KMS-11 (cell line): ENCODE data around the gene NCOA1.

Experiments
- H2AFZ ChIP-seq: fragments of 200-600 bp; sonication (generic); 2 replicates; pipeline ENCODE4 v1.6.1; 2016; ENCODE audit warnings: antibody characterized with exemption, mixed run types, low read depth
- H3K27ac ChIP-seq: fragments of 200-600 bp; sonication (generic); 2 replicates; pipeline ENCODE4 v1.6.1; 2016; ENCODE audit warnings: mild to moderate bottlenecking, mixed run types
- H3K27me3 ChIP-seq: fragments of 200-600 bp; sonication (generic); 2 replicates; pipeline ENCODE4 v1.6.1; 2017; ENCODE audit warnings: mild to moderate bottlenecking, low read depth, mixed run types, moderate library complexity; ENCODE audit not compliant: insufficient read depth
- H3K36me3 ChIP-seq: fragments of 200-600 bp; sonication (generic); 2 replicates; pipeline ENCODE4 v1.6.1; 2017; ENCODE audit warnings: mild to moderate bottlenecking, mixed run types; ENCODE audit not compliant: insufficient read depth
- H3K4me1 ChIP-seq: fragments of 200-600 bp; sonication (generic); 2 replicates; pipeline ENCODE4 v1.6.1; 2016; ENCODE audit warnings: mild to moderate bottlenecking, low read depth, mixed run types; ENCODE audit not compliant: poor library complexity, severe bottlenecking
- H3K4me2 ChIP-seq: fragments of 200-600 bp; sonication (generic); 2 replicates; pipeline ENCODE4 v1.7.0; 2016; ENCODE audit warnings: mild to moderate bottlenecking, mixed run types
- H3K4me3 ChIP-seq: fragments of 200-600 bp; sonication (generic); IDR thresholded peaks from 2 replicates; pipeline ENCODE4 v1.6.1; 2017; ENCODE audit warnings: low read depth, low read length, mixed read lengths; ENCODE audit not compliant: insufficient read depth
- H3K79me2 ChIP-seq: fragments of 200-600 bp; sonication (generic); 2 replicates; pipeline ENCODE4 v1.6.1; 2016; ENCODE audit warnings: low read depth, mixed run types; ENCODE audit not compliant: insufficient read depth
- H3K9ac ChIP-seq: fragments of 200-600 bp; sonication (generic); 2 replicates; pipeline ENCODE4 v1.6.1; 2016; ENCODE audit warnings: mild to moderate bottlenecking, mixed run types
- H4K20me1 ChIP-seq: fragments of 200-600 bp; sonication (generic); 2 replicates; pipeline ENCODE4 v1.6.1; 2016; ENCODE audit warnings: mild to moderate bottlenecking, mixed run types; ENCODE audit not compliant: insufficient read depth
- TF ChIP-seq, protein P1 (sequence below): fragments of 200-600 bp; sonication (generic); conservative IDR thresholded peaks from 2 replicates; pipeline ENCODE4 v1.6.1; 2017; ENCODE audit warnings: low read depth, mild to moderate bottlenecking, antibody characterized with exemption, low read length, moderate library complexity, mixed read lengths

The NCOA1 gene

DNA sequence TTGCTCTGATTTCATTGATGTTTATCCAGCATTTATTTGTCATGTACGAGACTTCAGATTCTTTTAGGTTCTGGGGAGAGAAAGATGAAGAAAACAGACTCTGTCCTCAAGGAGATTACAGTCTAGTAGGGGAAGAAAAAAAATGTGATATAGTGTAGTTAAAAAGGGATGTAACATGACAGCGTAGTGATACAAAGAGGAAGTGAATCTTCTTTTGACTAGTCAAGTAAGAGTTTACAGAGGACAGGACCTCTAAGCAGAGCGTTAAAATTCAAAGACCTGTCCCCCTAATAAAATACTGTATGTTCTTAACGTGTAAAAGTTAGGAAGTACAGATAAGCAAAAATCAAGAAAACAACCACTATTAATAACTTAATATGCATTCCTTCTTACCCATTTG is 47.7 kb downstream of the NCOA1 start:
- H3K36me3 ChIP-seq, result no peaks in the 10 kb centered on the region
- H3K4me2 ChIP-seq, result no peak overlapping the region
- no peaks in the 10 kb centered on the region for H3K79me2 ChIP-seq
- no peaks in the 10 kb centered on the region for H3K4me1 ChIP-seq
- no peaks in the 10 kb centered on the region for H3K27me3 ChIP-seq
- H3K4me3 ChIP-seq, result no peak overlapping the region
- H3K27ac ChIP-seq, result no peak overlapping the region
- no peaks in the 10 kb centered on the region for H4K20me1 ChIP-seq
- H3K9ac ChIP-seq, result no peak overlapping the region
- TF ChIP-seq, protein P1, sequence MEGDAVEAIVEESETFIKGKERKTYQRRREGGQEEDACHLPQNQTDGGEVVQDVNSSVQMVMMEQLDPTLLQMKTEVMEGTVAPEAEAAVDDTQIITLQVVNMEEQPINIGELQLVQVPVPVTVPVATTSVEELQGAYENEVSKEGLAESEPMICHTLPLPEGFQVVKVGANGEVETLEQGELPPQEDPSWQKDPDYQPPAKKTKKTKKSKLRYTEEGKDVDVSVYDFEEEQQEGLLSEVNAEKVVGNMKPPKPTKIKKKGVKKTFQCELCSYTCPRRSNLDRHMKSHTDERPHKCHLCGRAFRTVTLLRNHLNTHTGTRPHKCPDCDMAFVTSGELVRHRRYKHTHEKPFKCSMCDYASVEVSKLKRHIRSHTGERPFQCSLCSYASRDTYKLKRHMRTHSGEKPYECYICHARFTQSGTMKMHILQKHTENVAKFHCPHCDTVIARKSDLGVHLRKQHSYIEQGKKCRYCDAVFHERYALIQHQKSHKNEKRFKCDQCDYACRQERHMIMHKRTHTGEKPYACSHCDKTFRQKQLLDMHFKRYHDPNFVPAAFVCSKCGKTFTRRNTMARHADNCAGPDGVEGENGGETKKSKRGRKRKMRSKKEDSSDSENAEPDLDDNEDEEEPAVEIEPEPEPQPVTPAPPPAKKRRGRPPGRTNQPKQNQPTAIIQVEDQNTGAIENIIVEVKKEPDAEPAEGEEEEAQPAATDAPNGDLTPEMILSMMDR, result no peak
- H2AFZ ChIP-seq, result no peak overlapping the region

DNA sequence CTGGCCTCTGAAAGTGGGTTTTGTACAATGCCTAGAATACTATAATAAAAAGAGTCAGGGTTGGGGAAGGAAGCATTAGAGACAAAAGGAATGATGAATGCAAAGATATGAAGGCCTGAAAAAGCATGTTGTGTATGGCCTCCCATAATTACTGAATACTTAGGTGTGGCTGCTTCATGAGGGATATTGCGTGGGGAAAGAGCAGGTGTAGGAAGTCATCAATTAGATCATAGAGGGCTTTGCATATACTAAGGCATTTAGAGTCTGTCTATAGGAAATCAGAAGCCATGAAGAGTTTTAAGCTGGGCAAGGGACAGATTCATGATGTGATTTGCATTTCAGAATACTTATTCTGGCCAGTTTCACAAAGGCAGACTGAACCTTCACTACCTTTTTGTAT is 48.2 kb downstream of the NCOA1 start:
- H3K9ac ChIP-seq, result no peak overlapping the region
- TF ChIP-seq, protein P1, result no peak
- H3K36me3 ChIP-seq, result no peaks in the 10 kb centered on the region
- no peaks in the 10 kb centered on the region for H3K4me1 ChIP-seq
- no peaks in the 10 kb centered on the region for H3K79me2 ChIP-seq
- no peak overlapping the region for H3K4me2 ChIP-seq
- H4K20me1 ChIP-seq, result no peaks in the 10 kb centered on the region
- no peak overlapping the region for H3K27ac ChIP-seq
- H3K27me3 ChIP-seq, result no peaks in the 10 kb centered on the region
- no peak overlapping the region for H3K4me3 ChIP-seq
- no peak overlapping the region for H2AFZ ChIP-seq

DNA sequence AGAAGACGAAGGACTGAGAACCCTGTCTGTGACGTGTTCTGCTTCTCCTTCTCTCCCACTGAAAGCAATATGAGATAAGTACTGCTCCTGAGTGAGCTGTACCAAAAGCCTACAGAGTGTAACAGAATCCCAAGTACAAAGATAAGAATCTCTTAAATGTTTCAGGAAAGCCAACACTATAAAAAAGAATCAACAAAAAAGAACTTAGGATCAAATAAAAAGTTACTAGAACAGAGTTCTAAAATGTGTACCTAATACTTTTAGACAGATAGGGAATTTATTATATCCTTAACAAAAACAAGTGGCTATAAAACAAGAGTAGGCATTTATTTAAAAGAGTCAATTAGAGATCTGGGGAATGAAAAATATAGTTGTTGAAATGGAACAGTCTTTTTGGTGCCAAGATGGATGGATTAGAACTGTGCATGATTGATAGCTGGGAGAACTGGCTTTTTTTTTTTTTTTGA is 49.0 kb downstream of the NCOA1 start:
- H3K4me3 ChIP-seq, result no peak overlapping the region
- no peaks in the 10 kb centered on the region for H3K79me2 ChIP-seq
- no peaks in the 10 kb centered on the region for H4K20me1 ChIP-seq
- no peak overlapping the region for H2AFZ ChIP-seq
- H3K4me1 ChIP-seq, result no peaks in the 10 kb centered on the region
- H3K27ac ChIP-seq, result no peak overlapping the region
- no peak overlapping the region for H3K4me2 ChIP-seq
- H3K27me3 ChIP-seq, result no peaks in the 10 kb centered on the region
- TF ChIP-seq, protein P1, result no peak
- H3K36me3 ChIP-seq, result no peaks in the 10 kb centered on the region
- no peak overlapping the region for H3K9ac ChIP-seq

GRCh38 chr2:24541621-24542020 is 50.6 kb downstream of the NCOA1 start:
- Histone ChIP-seq H3K36me3 (no peaks in the 10 kb centered on the region), H4K20me1 (no peaks in the 10 kb centered on the region), H3K4me1 (no peaks in the 10 kb centered on the region), H3K27me3 (no peaks in the 10 kb centered on the region), H3K9ac (no peak overlapping the region), H3K27ac (no peak overlapping the region), H3K4me2 (no peak overlapping the region), H3K79me2 (no peaks in the 10 kb centered on the region), H3K4me3 (no peak overlapping the region), H2AFZ (no peak overlapping the region)
- TF ChIP-seq, protein P1, result no peak
